Activated CD8-positive, alpha-beta memory T cell treated with anti-CD3 and anti-CD28 coated beads, Interleukin-2, amount 10 ng/mL, durations not matched to agents 7 days and 5 days (primary cell): ENCODE data around the gene MUC6. TPM values are rescaled to one million over a fixed set of nuclear protein-coding genes. Genes with fewer than 3 reads are reported as not detected.

ENCODE experiments used
- ATAC-seq: fragments of 150-1000 bp; cut with Tn5 transposase; one replicate; pipeline ENCODE4 v1.10.0; 2021; ENCODE audit warnings: moderate library complexity
- CTCF ChIA-PET: fragments of 350-600 bp; sonication (Branson Sonifier 250); formaldehyde crosslinking; loops from one replicate; lab custom pipeline; 2021; ENCODE audit warnings: antibody characterized with exemption; lab: Charles Lee
- DNase-seq: peaks from one replicate; pipeline ENCODE4 v3.0.0-alpha.2; 2020
- H3K27ac Mint-ChIP-seq: one replicate; pipeline ENCODE4 v1.8.0; 2021; ENCODE audit warnings: mild to moderate bottlenecking, mixed read lengths
- H3K27me3 Mint-ChIP-seq: one replicate; pipeline ENCODE4 v1.8.0; 2021; ENCODE audit warnings: mixed read lengths
- H3K36me3 Mint-ChIP-seq: one replicate; pipeline ENCODE4 v1.8.0; 2021; ENCODE audit warnings: mild to moderate bottlenecking, mixed read lengths
- H3K4me1 Mint-ChIP-seq: one replicate; pipeline ENCODE4 v1.8.0; 2021; ENCODE audit warnings: mixed read lengths
- H3K4me3 Mint-ChIP-seq: one replicate; pipeline ENCODE4 v1.8.0; 2021; ENCODE audit warnings: mild to moderate bottlenecking, moderate library complexity, mixed read lengths
- H3K9me3 Mint-ChIP-seq: one replicate; pipeline ENCODE4 v1.8.0; 2022; ENCODE audit warnings: low read depth, mixed read lengths
- total RNA-seq, 2 experiments: library from RNA; stranded (reverse); gene quantifications; one replicate each; pipeline ENCODE4 v1.2.3, GENCODE V29; 2021

The MUC6 gene
- total RNA-seq, 2 experiments from 2014 or later: not detected

- no peaks in the 10 kb centered on the region for H3K4me1 Mint-ChIP-seq
- DNase-seq: peak; percentile 78
- H3K9me3 Mint-ChIP-seq: no peaks in the 10 kb centered on the region
- peak; percentile 98 for ATAC-seq
- CTCF ChIA-PET: interaction anchor here (0.8 to 3.4 kb wide), 12 partner anchors 10 to 324 kb away, joined by 3 to 41 read pairs (median 4); partner anchors contain the start of gene CHID1
- no peaks in the 10 kb centered on the region for H3K36me3 Mint-ChIP-seq
- no peak overlapping the region for H3K27ac Mint-ChIP-seq
- H3K27me3 Mint-ChIP-seq: peaks cover 4% of the 10 kb centered on the region
- H3K4me3 Mint-ChIP-seq: no peak overlapping the region
Measured at GRCh38 chr11:1050581-1051355, 14.2 kb upstream of the MUC6 start.

GRCh38 chr11:1049911-1050580, 13.5 kb upstream of the MUC6 start:
- ATAC-seq (no peak), DNase-seq (no peak)
- Mint-ChIP-seq H3K36me3 (no peaks in the 10 kb centered on the region), H3K9me3 (no peaks in the 10 kb centered on the region), H3K27me3 (peaks cover 4% of the 10 kb centered on the region), H3K4me3 (no peak overlapping the region), H3K27ac (no peak overlapping the region), H3K4me1 (no peaks in the 10 kb centered on the region)
- CTCF ChIA-PET: interaction anchor here (0.8 to 3.4 kb wide), 7 partner anchors 9 to 224 kb away, joined by 3 to 41 read pairs (median 6); partner anchors contain the start of gene CHID1

GRCh38 chr11:1049431-1049891, 12.9 kb upstream of the MUC6 start:
- Mint-ChIP-seq H3K9me3 (no peaks in the 10 kb centered on the region), H3K4me3 (no peak overlapping the region), H3K27ac (no peak overlapping the region), H3K4me1 (no peaks in the 10 kb centered on the region), H3K36me3 (no peaks in the 10 kb centered on the region), H3K27me3 (peaks cover 4% of the 10 kb centered on the region)
- DNase-seq (no peak), ATAC-seq (no peak)
- CTCF ChIA-PET: interaction anchor here (1.1 to 3.4 kb wide), 3 partner anchors 156 to 201 kb away, joined by 4 to 41 read pairs (median 6); no protein-coding TSS in a partner anchor

GRCh38 chr11:1049071-1049405, 12.5 kb upstream of the MUC6 start:
- DNase-seq (no peak), ATAC-seq (no peak)
- no peaks in the 10 kb centered on the region for H3K36me3 Mint-ChIP-seq
- no peak overlapping the region for H3K4me3 Mint-ChIP-seq
- CTCF ChIA-PET: interaction anchor here (1.1 to 3.4 kb wide), 2 partner anchors 155 to 200 kb away, joined by 4 to 41 read pairs; no protein-coding TSS in a partner anchor
- H3K4me1 Mint-ChIP-seq: no peaks in the 10 kb centered on the region
- H3K27me3 Mint-ChIP-seq: peaks cover 4% of the 10 kb centered on the region
- no peak overlapping the region for H3K27ac Mint-ChIP-seq
- H3K9me3 Mint-ChIP-seq: no peaks in the 10 kb centered on the region

GRCh38 chr11:1048375-1049070, 12.0 kb upstream of the MUC6 start:
- no peaks in the 10 kb centered on the region for H3K4me1 Mint-ChIP-seq
- CTCF ChIA-PET: interaction anchor here (1.2 kb wide), 1 partner anchor 199 kb away, joined by 4 read pairs; no protein-coding TSS in a partner anchor
- H3K9me3 Mint-ChIP-seq: no peaks in the 10 kb centered on the region
- H3K27ac Mint-ChIP-seq: no peak overlapping the region
- ATAC-seq (no peak), DNase-seq (no peak)
- H3K27me3 Mint-ChIP-seq: peaks cover 4% of the 10 kb centered on the region
- no peaks in the 10 kb centered on the region for H3K36me3 Mint-ChIP-seq
- H3K4me3 Mint-ChIP-seq: no peak overlapping the region

- no peaks in the 10 kb centered on the region for H3K36me3 Mint-ChIP-seq
- CTCF ChIA-PET: interaction anchor here (1.2 kb wide), 1 partner anchor 199 kb away, joined by 4 read pairs; no protein-coding TSS in a partner anchor
- ATAC-seq (no peak), DNase-seq (no peak)
- H3K4me3 Mint-ChIP-seq: no peak overlapping the region
- no peaks in the 10 kb centered on the region for H3K4me1 Mint-ChIP-seq
- no peak overlapping the region for H3K27ac Mint-ChIP-seq
- peaks cover 4% of the 10 kb centered on the region for H3K27me3 Mint-ChIP-seq
- H3K9me3 Mint-ChIP-seq: no peaks in the 10 kb centered on the region
Measured at GRCh38 chr11:1047595-1048156, 11.2 kb upstream of the MUC6 start.

GRCh38 chr11:1044160-1044559, 7.6 kb upstream of the MUC6 start:
- no peak for DNase-seq
- Mint-ChIP-seq H3K4me3 (no peak overlapping the region), H3K36me3 (no peaks in the 10 kb centered on the region), H3K9me3 (no peaks in the 10 kb centered on the region), H3K4me1 (no peaks in the 10 kb centered on the region), H3K27ac (no peak overlapping the region), H3K27me3 (peaks cover 4% of the 10 kb centered on the region)
- ATAC-seq: no peak
- CTCF ChIA-PET: no interaction called here

GRCh38 chr11:1043563-1044096, 7.1 kb upstream of the MUC6 start:
- Mint-ChIP-seq H3K27me3 (peaks cover 4% of the 10 kb centered on the region), H3K4me1 (no peaks in the 10 kb centered on the region), H3K36me3 (no peaks in the 10 kb centered on the region), H3K4me3 (no peak overlapping the region), H3K9me3 (no peaks in the 10 kb centered on the region), H3K27ac (no peak overlapping the region)
- CTCF ChIA-PET: no interaction called here
- no peak for ATAC-seq
- DNase-seq: no peak

- H3K36me3 Mint-ChIP-seq: no peaks in the 10 kb centered on the region
- CTCF ChIA-PET: interaction anchor here (1.0 kb wide), 1 partner anchor 11 kb away, joined by 3 read pairs; no protein-coding TSS in a partner anchor
Measured at GRCh38 chr11:1042626-1043562, 6.4 kb upstream of the MUC6 start.

GRCh38 chr11:1041936-1042608, 5.6 kb upstream of the MUC6 start:
- DNase-seq (no peak), ATAC-seq (no peak)
- Mint-ChIP-seq H3K9me3 (no peaks in the 10 kb centered on the region), H3K27ac (no peak overlapping the region), H3K4me1 (no peaks in the 10 kb centered on the region), H3K36me3 (no peaks in the 10 kb centered on the region), H3K4me3 (no peak overlapping the region), H3K27me3 (peaks cover 4% of the 10 kb centered on the region)
- CTCF ChIA-PET: interaction anchor here (1.0 kb wide), 1 partner anchor 12 kb away, joined by 3 read pairs; no protein-coding TSS in a partner anchor

More at GRCh38 chr11:1042626-1043562, 6.4 kb upstream of the MUC6 start:
- Mint-ChIP-seq H3K9me3 (no peaks in the 10 kb centered on the region), H3K27me3 (peaks cover 4% of the 10 kb centered on the region), H3K27ac (no peak overlapping the region), H3K4me3 (no peak overlapping the region), H3K4me1 (no peaks in the 10 kb centered on the region)
- DNase-seq (no peak), ATAC-seq (no peak)

- no peaks in the 10 kb centered on the region for H3K4me1 Mint-ChIP-seq
- H3K9me3 Mint-ChIP-seq: no peaks in the 10 kb centered on the region
- CTCF ChIA-PET: interaction anchor here (0.7 kb wide), 1 partner anchor 9 kb away, joined by 3 read pairs; no protein-coding TSS in a partner anchor
- ATAC-seq (no peak), DNase-seq (no peak)
- H3K27me3 Mint-ChIP-seq: peaks cover 4% of the 10 kb centered on the region
- no peak overlapping the region for H3K4me3 Mint-ChIP-seq
- H3K27ac Mint-ChIP-seq: no peak overlapping the region
- no peaks in the 10 kb centered on the region for H3K36me3 Mint-ChIP-seq
Measured at GRCh38 chr11:1041471-1041870, 5.0 kb upstream of the MUC6 start.
